Forelimb muscle (tissue), 1 donor: ENCODE results near the gene PHF13. TPM values are rescaled to one million over a fixed set of nuclear protein-coding genes. Genes with fewer than 3 reads are reported as not detected.
"Not testable (repeated sequence)": the region's sequence is repeated elsewhere in the genome, so short reads cannot be mapped to it uniquely, and the experiment has no call there.

Source experiments
- DNase-seq: peaks from one replicate; pipeline ENCODE4 v3.0.0-alpha.2; 2013; ENCODE audit warnings: low read depth
- polyA plus RNA-seq: library from polyadenylated mRNA; unstranded; fragments of 120-200 nt; gene quantifications from one replicate; pipeline ENCODE4 v1.2.1, GENCODE V29; 2013; ENCODE audit not compliant: insufficient read length

PHF13 gene
- polyA plus RNA-seq, 1 donor = 18.4 TPM

DNA sequence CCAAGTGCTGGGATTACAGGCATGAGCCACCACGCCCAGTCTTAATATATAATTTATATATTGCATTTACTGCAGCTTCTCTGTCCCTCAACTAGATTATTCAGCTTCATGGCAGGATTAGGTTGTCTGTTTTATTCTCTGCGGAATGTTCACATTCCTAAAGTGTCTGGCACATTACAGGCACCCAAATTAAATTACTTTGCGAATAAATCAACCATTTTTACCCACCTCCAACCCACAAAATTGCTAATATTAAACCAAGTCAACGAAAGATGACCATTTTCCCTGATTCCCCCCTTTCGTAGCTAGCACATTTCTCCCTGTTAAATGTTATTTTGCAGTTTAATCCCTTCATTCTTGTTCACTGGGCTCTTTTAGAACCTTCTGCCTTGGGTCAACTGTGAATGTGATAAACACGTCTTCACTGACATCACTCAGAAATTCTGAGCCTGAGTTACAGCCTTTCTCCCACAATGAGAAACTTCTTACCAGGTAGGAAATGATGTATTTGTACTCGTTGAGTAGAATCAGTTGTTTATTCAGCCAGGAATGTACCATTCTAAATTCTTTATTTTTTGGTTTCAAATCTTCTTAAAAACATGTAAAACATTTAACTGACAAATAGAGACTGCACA lies 47.0 kb downstream of the PHF13 start:
- no peak for DNase-seq

DNA sequence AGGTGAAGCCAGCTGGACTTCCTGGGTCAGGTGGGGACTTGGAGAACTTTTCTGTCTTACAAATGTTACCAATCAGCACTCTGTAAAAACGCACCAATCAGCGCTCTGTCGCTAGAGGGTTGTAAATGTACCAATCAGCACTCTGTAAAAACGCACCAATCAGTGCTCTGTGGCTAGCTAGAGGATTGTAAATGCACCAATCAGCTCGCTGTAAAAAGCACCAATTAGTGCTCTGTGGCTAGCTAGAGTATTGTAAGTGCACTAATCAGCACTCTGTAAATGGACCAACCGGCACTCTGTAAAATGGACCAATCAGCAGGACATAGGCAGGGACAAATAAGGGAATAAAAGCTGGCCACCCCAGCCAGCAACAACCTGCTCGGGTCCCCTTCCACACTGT lies 48.9 kb downstream of the PHF13 start:
- not testable (repeated sequence) for DNase-seq

DNA sequence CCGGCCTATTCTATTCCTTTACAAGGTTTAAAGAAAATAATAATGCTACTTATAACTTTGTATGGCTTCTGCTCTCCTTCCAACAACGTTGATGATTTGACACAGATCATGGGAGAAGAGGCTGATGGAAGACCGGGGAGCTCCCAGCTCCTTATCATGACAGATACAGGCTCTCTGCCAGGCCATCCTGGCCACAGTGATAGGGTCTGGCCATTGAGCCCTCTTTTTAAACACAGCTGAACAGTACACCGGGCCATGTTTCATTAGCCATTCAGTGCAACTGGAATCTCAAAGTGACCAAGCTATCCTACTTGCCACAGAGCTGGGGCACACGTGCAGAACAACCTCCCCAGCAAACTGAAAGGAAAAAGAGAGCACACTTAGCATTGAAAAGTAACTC lies 53.2 kb downstream of the PHF13 start:
- no peak for DNase-seq

DNA sequence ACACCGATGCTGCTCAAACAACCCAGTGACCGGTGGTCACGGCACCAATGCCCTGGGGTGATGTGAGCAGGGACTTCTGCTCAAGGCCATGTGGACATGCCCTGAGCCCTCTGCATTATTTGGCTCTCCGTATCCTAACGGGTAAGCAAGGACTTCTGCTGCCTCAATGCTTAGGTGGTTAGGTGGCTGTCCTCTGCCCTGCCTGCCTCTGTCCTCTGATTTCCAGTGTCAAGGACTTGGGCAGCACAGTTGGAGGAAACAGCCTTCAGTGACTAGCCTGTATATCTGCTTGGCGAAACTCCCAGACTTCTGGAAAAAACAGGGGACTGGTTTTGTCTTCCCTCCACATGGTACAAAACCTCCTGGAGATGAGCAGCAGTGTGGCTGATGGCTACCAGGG lies 53.6 kb downstream of the PHF13 start:
- DNase-seq = no peak

DNA sequence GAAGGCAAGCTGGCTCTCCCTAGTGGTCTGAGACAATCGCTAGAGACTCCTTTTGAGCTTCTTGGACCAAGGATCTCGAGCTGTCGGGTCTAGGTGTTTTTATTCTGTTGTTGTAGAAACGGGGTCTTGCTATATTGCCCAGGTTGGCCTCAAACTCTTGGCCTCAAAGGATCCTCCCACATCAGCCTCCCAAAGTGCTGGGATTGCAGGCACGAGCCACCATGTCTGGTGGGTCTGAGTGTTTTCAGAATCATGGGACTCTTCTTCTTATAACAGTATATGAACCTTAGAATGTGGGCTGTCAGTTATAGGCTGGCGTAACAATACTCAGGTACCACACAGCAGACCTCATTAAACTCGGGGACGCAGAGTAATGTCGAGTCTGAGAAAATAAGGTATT lies 55.0 kb downstream of the PHF13 start:
- no peak for DNase-seq

DNA sequence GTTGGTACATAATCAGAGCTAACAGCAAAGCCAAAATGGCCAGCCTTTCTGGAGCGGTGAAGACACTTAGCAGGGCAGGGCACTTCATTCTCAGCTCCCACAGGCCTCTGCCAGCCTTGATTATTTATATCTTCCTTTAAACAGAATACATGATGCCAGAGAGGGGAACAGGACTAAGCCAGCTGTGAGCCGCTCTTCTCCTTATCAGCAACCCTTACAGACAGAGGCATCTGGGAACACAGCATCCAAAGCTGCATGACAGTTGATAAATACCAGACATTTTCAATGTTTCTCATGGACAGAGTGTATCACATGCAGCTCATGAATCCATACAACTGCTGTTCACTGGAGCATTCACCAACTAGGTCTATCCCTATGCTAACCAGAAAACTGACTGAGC lies 59.0 kb downstream of the PHF13 start:
- DNase-seq = no peak

Other genes starting within 250 kb of the PHF13 start
- 13.4 TPM for gene ACOT7, start 220.0 kb upstream of the PHF13 start, polyA plus RNA-seq
- gene HES2, start 193.8 kb upstream of the PHF13 start, polyA plus RNA-seq = not detected
- 3.0 TPM for gene ESPN, start 189.0 kb upstream of the PHF13 start, polyA plus RNA-seq
- 10.4 TPM for gene TNFRSF25, start 147.6 kb upstream of the PHF13 start, polyA plus RNA-seq
- 10.6 TPM for gene PLEKHG5, start 122.1 kb upstream of the PHF13 start, polyA plus RNA-seq
- gene NOL9, start 59.2 kb upstream of the PHF13 start, polyA plus RNA-seq = 13.6 TPM
- 5.5 TPM for gene TAS1R1, start 58.4 kb upstream of the PHF13 start, polyA plus RNA-seq
- 23.8 TPM for gene ZBTB48, start 33.7 kb upstream of the PHF13 start, polyA plus RNA-seq
- 41.1 TPM for gene KLHL21, start 10.9 kb upstream of the PHF13 start, polyA plus RNA-seq
- gene THAP3, start 11.1 kb downstream of the PHF13 start, polyA plus RNA-seq = 16.8 TPM
- gene DNAJC11, start 88.1 kb downstream of the PHF13 start, polyA plus RNA-seq = 35.0 TPM
- 43.5 TPM for gene CAMTA1, start 171.7 kb downstream of the PHF13 start, polyA plus RNA-seq